ENCODE results near the gene FGF18. TPM values are rescaled to one million over a fixed set of nuclear protein-coding genes. Genes with fewer than 3 reads are reported as not detected.

FGF18 gene
- total RNA-seq, 4 donors from 2014 or later, result 1.4 to 3.0 TPM; not detected in 2

GRCh38 chr5:171431251-171431777, 11.9 kb downstream of the FGF18 start:
- Histone ChIP-seq H3K27ac (no peak overlapping the region), H3K36me3 (no peaks in the 10 kb centered on the region), H3K4me1 (no peaks in the 10 kb centered on the region), H3K4me3 (no peak overlapping the region), H3K9me3 (no peaks in the 10 kb centered on the region), H3K27me3 (no peaks in the 10 kb centered on the region)
- TF ChIP-seq CTCF (IDR thresholded peaks at IDR 0.05) (no peak), POLR2A (IDR thresholded peaks at IDR 0.05) (no peak)
- DNase-seq, result no peak
- intact Hi-C loops (cut with DNase I; ENCODE audit: low total_unique reads), result no loop called here

GRCh38 chr5:171432076-171432475, 12.6 kb downstream of the FGF18 start:
- Histone ChIP-seq H3K4me1 (no peaks in the 10 kb centered on the region), H3K9me3 (no peaks in the 10 kb centered on the region)
- DNase-seq, result no peak

DNA sequence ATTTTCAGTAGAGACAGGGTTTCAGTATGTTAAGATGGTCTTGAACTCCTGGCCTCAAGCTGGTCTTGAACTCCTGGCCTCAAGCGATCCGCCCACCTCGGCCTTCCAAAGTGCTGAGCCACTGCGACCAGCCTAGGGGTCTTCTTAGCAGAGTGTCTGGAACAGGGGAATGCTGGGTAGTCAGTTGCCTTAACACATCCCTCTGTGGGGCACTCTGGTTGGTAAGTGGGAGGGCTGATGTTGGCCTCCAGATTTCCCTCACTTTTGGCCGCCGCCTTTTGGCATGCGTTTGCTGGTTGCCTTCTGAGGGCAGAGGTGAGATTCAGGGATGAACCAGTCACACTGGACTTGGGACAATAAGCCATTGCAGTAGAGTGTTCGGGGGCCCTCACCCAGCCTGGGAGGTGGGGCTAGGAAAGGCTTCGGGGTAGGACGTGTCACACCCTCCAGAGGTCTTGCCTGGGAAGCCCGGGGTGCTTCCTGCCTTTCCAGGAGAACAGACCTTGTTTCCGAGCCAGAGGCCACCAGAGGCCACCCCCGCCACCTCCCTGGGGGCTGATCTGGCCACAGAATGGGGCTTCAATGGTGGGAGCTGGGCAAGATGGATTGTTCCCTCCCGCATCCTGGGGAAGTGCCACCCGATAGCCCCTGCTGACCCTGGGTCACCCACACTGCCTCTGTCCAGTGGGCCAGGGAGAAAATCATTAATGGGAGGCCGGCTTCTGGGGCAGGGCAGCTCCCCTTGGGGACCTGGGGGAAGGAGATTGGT, 13.3 kb downstream of the FGF18 start:
- intact Hi-C loops (cut with DNase I; ENCODE audit: low total_unique reads), result no loop called here
- Histone ChIP-seq H3K4me1 (no peaks in the 10 kb centered on the region), H3K27ac (no peak overlapping the region), H3K27me3 (no peaks in the 10 kb centered on the region), H3K4me3 (no peak overlapping the region), H3K9me3 (no peaks in the 10 kb centered on the region), H3K36me3 (no peaks in the 10 kb centered on the region)
- TF ChIP-seq CTCF (IDR thresholded peaks at IDR 0.05), result no peak
- TF ChIP-seq POLR2A (IDR thresholded peaks at IDR 0.05), result no peak
- no peak for DNase-seq

More at GRCh38 chr5:171432076-171432475, 12.6 kb downstream of the FGF18 start:
- intact Hi-C loops (cut with DNase I; ENCODE audit: low total_unique reads), result no loop called here
- no peaks in the 10 kb centered on the region for H3K36me3 ChIP-seq
- H3K4me3 ChIP-seq, result no peak overlapping the region
- H3K27me3 ChIP-seq, result no peaks in the 10 kb centered on the region
- no peak overlapping the region for H3K27ac ChIP-seq
- TF ChIP-seq CTCF (IDR thresholded peaks at IDR 0.05) (no peak), POLR2A (IDR thresholded peaks at IDR 0.05) (no peak)

GRCh38 chr5:171433352-171433698, 13.9 kb downstream of the FGF18 start:
- DNase-seq, result no peak
- intact Hi-C loops (cut with DNase I; ENCODE audit: low total_unique reads), result no loop called here
- no peak overlapping the region for H3K4me3 ChIP-seq
- no peak overlapping the region for H3K27ac ChIP-seq
- no peak for TF ChIP-seq POLR2A (IDR thresholded peaks at IDR 0.05)
- H3K27me3 ChIP-seq, result no peaks in the 10 kb centered on the region
- H3K4me1 ChIP-seq, result no peaks in the 10 kb centered on the region
- no peaks in the 10 kb centered on the region for H3K9me3 ChIP-seq
- no peaks in the 10 kb centered on the region for H3K36me3 ChIP-seq

DNA sequence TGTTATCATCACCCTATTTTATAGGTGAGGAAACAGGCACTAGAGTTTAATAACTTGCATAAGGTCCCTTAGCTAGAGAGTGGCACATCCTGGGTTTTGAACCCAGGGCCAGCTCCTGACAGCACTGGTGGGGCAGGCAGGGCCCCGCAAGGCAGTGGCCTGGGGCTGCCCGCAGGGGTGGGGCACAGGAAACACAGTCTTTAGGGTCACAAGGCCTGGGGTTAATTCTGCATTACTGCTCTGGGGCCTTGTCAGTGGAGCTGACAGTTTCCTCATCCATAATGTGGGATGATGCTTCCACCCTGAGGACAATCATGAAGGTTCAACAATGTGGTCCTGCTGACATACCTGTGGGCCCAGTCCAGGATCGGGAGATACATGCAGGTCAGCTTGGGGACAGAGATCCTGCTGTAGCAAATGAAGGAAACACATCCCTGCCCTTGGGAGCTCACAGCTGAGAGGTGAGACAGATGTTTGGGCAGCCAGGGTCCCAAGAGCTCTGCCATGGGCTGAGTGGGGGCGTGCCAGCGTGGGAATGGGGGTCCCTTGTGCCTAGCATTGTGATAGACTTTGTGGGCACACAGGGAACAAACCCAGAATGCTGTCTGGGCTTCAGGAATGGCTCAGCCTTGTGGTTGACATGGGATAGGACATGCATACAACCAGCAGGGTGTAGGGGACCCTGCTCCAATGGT, 14.7 kb downstream of the FGF18 start:
- Histone ChIP-seq H3K9me3 (no peaks in the 10 kb centered on the region), H3K4me1 (no peaks in the 10 kb centered on the region), H3K4me3 (no peak overlapping the region), H3K27ac (no peak overlapping the region), H3K27me3 (no peaks in the 10 kb centered on the region), H3K36me3 (no peaks in the 10 kb centered on the region)
- no peak for TF ChIP-seq POLR2A (IDR thresholded peaks at IDR 0.05)
- TF ChIP-seq CTCF (IDR thresholded peaks at IDR 0.05), result no peak
- no peak for DNase-seq
- intact Hi-C loops (cut with DNase I; ENCODE audit: low total_unique reads), result no loop called here

Measured in uterus (tissue), 4 donors.